ENCODE results near the gene DNASE1L2. TPM values are rescaled to one million over a fixed set of nuclear protein-coding genes. Genes with fewer than 3 reads are reported as not detected.

The DNASE1L2 gene
- total RNA-seq, 1 donor: 0.21 TPM

Other genes starting within 250 kb of the DNASE1L2 start
- gene SYNGR3, start 246.5 kb upstream of the DNASE1L2 start, total RNA-seq: 2.9 TPM
- 18.6 TPM for gene ZNF598, start 226.6 kb upstream of the DNASE1L2 start, total RNA-seq
- not detected for gene NPW, start 216.7 kb upstream of the DNASE1L2 start, total RNA-seq
- 0.84 TPM for gene NHERF2, start 209.5 kb upstream of the DNASE1L2 start, total RNA-seq
- gene NTHL1, start 188.6 kb upstream of the DNASE1L2 start, total RNA-seq: 3.1 TPM
- gene TSC2, start 188.5 kb upstream of the DNASE1L2 start, total RNA-seq: 28.3 TPM
- 49.6 TPM for gene PKD1, start 100.5 kb upstream of the DNASE1L2 start, total RNA-seq
- gene RAB26, start 87.8 kb upstream of the DNASE1L2 start, total RNA-seq: not detected
- 17.9 TPM for gene TRAF7, start 80.7 kb upstream of the DNASE1L2 start, total RNA-seq
- gene CASKIN1, start 39.8 kb upstream of the DNASE1L2 start, total RNA-seq: not detected
- 11.0 TPM for gene MLST8, start 31.0 kb upstream of the DNASE1L2 start, total RNA-seq
- gene BRICD5, start 25.6 kb upstream of the DNASE1L2 start, total RNA-seq: 0.84 TPM
- 9.8 TPM for gene PGP, start 21.6 kb upstream of the DNASE1L2 start, total RNA-seq
- 14.0 TPM for gene E4F1, start 12.9 kb upstream of the DNASE1L2 start, total RNA-seq
- 10.5 TPM for gene ECI1, start 15.1 kb downstream of the DNASE1L2 start, total RNA-seq
- 156 TPM for gene RNPS1, start 31.7 kb downstream of the DNASE1L2 start, total RNA-seq
- 1.9 TPM for gene ABCA3, start 104.3 kb downstream of the DNASE1L2 start, total RNA-seq
- 1.2 TPM for gene CCNF, start 193.0 kb downstream of the DNASE1L2 start, total RNA-seq
- gene TEDC2, start 223.7 kb downstream of the DNASE1L2 start, total RNA-seq: not detected
- gene NTN3, start 234.9 kb downstream of the DNASE1L2 start, total RNA-seq: not detected
- 2.1 TPM for gene TBC1D24, start 238.7 kb downstream of the DNASE1L2 start, total RNA-seq